HepG2 (cell line): ENCODE measurements around the gene FDXACB1. TPM values are rescaled to one million over a fixed set of nuclear protein-coding genes. Genes with fewer than 3 reads are reported as not detected.

Experiments
- FLYWCH1 ChIP-seq: sonication (generic); formaldehyde crosslinking; IDR thresholded peaks from 2 replicates; pipeline ENCODE4 v1.8.1; 2023; ENCODE audit warnings: mild to moderate bottlenecking, missing genetic modification reagents
- GATA4 ChIP-seq: sonication (generic); IDR thresholded peaks from 2 replicates; pipeline ENCODE4 v1.6.1; 2016; ENCODE audit warnings: antibody characterized with exemption, low read depth, borderline replicate concordance
- HDAC1 ChIP-seq: sonication (generic); formaldehyde crosslinking; IDR thresholded peaks from 2 replicates; pipeline ENCODE4 v1.5.1; 2020; ENCODE audit warnings: mild to moderate bottlenecking, missing genetic modification reagents
- HOXA5 ChIP-seq: sonication (generic); formaldehyde crosslinking; IDR thresholded peaks from 2 replicates; pipeline ENCODE4 v1.4.0; 2020; ENCODE audit warnings: missing genetic modification reagents
- MTA3 ChIP-seq: sonication (generic); formaldehyde crosslinking; IDR thresholded peaks from 2 replicates; pipeline ENCODE4 v1.4.0; 2020; ENCODE audit warnings: missing genetic modification reagents
- POLR2A ChIP-seq, 2 experiments: IDR thresholded peaks; 2 replicates each; pipeline ENCODE4 v1.6.1; 2011; ENCODE audit warnings: low read depth in 2 of 2, low read length in 2 of 2, mild to moderate bottlenecking in 1 of 2, moderate library complexity in 1 of 2; ENCODE audit not compliant: insufficient read depth in 1 of 2
- PTBP1 ChIP-seq: fragments of 200-400 bp; formaldehyde crosslinking; IDR thresholded peaks from 2 replicates; pipeline ENCODE4 v1.6.1; 2018; ENCODE audit warnings: low read length, low read depth; ENCODE audit not compliant: poor library complexity, severe bottlenecking
- REXO4 ChIP-seq: sonication (generic); formaldehyde crosslinking; IDR thresholded peaks from 2 replicates; pipeline ENCODE4 v1.8.0; 2022; ENCODE audit warnings: missing genetic modification reagents, mild to moderate bottlenecking, borderline replicate concordance
- RFX5 ChIP-seq: IDR thresholded peaks from 2 replicates; pipeline ENCODE4 v1.6.1; 2011; ENCODE audit warnings: low read depth, low read length, improper control_type of control experiment
- STAG1 ChIP-seq: sonication (generic); formaldehyde crosslinking; IDR thresholded peaks from 2 replicates; pipeline ENCODE4 v1.4.0; 2020; ENCODE audit warnings: missing genetic modification reagents
- ZNF12 ChIP-seq: sonication (generic); formaldehyde crosslinking; IDR thresholded peaks from 2 replicates; pipeline ENCODE4 v1.5.0; 2020; ENCODE audit warnings: missing genetic modification reagents
- polyA plus RNA-seq, 8 experiments: library from polyadenylated mRNA; depleted of rRNA in 3 of 8; stranded (reverse) in 7 of 8; unstranded in 1 of 8; fragments of >200 nt; fragmentation: Illumina TruSeq in 4 of 8; extraction: Trizol in 4 of 8; gene quantifications; 2 replicates each; pipeline versions ENCODE4 v1.2.1 to v1.2.3, GENCODE V29; 2011 to 2016; ENCODE audit warnings: low read depth in 4 of 8, missing spikeins in 1 of 8, mixed read lengths in 1 of 8; ENCODE audit not compliant: insufficient read depth in 1 of 8
- total RNA-seq, 5 experiments: library from RNA; depleted of rRNA; stranded (reverse); fragments of >200 nt; fragmentation: Illumina TruSeq; extraction: Trizol; gene quantifications; 2 replicates each; pipeline ENCODE4 v1.2.3, GENCODE V29; 2016; ENCODE audit warnings: low read depth in 1 of 5
- TF ChIP-seq, protein P1 (sequence below): sonication (generic); formaldehyde crosslinking; IDR thresholded peaks from 2 replicates; pipeline ENCODE4 v1.4.0; 2020; ENCODE audit warnings: missing genetic modification reagents
- TF ChIP-seq, protein P2 (sequence below): sonication (generic); formaldehyde crosslinking; IDR thresholded peaks from 2 replicates; pipeline ENCODE4 v1.5.1; 2020; ENCODE audit warnings: mild to moderate bottlenecking, missing genetic modification reagents
- TF ChIP-seq, protein P3 (sequence below): sonication (generic); formaldehyde crosslinking; IDR thresholded peaks from 2 replicates; pipeline ENCODE4 v1.4.0; 2020; ENCODE audit warnings: mild to moderate bottlenecking, missing genetic modification reagents
- TF ChIP-seq, protein P4 (sequence below): sonication (generic); formaldehyde crosslinking; IDR thresholded peaks from 2 replicates; pipeline ENCODE4 v1.8.1; 2023; ENCODE audit warnings: missing genetic modification reagents, inconsistent platforms, borderline replicate concordance
- TF ChIP-seq, protein P5 (sequence below): sonication (generic); formaldehyde crosslinking; IDR thresholded peaks from 2 replicates; pipeline ENCODE4 v1.4.0; 2020; ENCODE audit warnings: missing genetic modification reagents, borderline replicate concordance

The FDXACB1 gene
- total and polyA plus RNA-seq, 2 of the 13 experiments (the other 11 are each of a cell fraction or from before 2014, with no cell fraction given), result 1.1 to 3.4 TPM

DNA sequence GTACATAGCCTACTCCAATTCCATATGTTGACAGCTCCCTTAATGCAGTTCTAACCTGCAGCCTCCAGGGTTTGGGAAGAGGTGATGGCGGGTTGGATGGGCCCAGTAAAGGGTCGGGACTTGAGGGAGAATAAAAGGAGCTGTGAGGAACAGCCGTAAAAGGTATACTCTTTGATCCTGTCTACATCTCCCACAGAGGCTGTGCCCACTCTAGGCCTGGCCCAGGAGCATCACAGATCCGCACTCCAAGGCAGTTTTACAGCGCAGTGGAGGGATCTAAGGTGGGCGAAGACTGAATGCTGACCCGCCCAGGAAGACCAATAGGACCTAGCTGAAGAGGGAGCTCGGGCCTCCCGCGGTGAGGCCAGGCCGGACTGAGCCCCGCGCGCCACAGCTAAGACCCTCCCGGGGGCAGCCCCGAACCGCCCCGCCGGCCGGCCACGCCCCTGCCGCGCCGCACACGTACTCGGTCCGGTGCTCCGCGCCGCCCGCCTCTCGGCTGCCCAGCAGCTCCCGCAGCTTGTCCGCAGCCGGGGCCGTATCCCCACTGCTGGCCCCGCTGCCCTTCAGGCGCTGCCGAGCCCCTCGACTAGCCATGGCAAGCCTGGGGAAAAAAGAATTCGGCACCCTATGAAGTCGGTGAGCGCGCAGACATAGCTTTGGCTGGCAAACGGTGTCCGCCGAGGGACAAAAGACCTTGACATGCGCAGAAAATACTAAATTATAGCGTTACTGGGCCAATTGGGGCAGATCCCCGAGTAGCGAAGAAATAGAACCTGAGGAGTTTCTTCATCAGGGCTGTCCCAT lies 7.9 kb downstream of the FDXACB1 start, which contains the start of gene ALG9 (continued):
- TF ChIP-seq, protein P1, sequence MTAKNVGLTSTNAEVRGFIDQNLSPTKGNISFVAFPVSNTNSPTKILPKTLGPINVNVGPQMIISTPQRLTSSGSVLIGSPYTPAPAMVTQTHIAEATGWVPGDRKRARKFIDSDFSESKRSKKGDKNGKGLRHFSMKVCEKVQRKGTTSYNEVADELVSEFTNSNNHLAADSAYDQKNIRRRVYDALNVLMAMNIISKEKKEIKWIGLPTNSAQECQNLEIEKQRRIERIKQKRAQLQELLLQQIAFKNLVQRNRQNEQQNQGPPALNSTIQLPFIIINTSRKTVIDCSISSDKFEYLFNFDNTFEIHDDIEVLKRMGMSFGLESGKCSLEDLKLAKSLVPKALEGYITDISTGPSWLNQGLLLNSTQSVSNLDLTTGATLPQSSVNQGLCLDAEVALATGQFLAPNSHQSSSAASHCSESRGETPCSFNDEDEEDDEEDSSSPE (CRISPR knock-in tag), result peak; percentile 60; the same call in 1 of the 2 replicates
- TF ChIP-seq REXO4 (CRISPR knock-in tag) (no peak), MTA3 (CRISPR knock-in tag) (no peak), PTBP1 (no peak), RFX5 (no peak), GATA4 (peak; percentile 17; the same call in 1 of the 2 replicates), STAG1 (CRISPR knock-in tag) (no peak), HOXA5 (CRISPR knock-in tag) (peak; percentile 34; the same call in 1 of the 2 replicates), ZNF12 (CRISPR knock-in tag) (0 out of 2 replicates have a peak, but pooled peaks have one; percentile 17), FLYWCH1 (CRISPR knock-in tag) (no peak), HDAC1 (peak; percentile 59; the same call in 1 of the 2 replicates), POLR2A (IDR thresholded peaks at IDR 0.05; ENCODE audit: insufficient read depth in 1 of 2, low read depth in 2 of 2, low read length in 2 of 2) (peak; percentile 57 to 62)
- TF ChIP-seq, protein P2, sequence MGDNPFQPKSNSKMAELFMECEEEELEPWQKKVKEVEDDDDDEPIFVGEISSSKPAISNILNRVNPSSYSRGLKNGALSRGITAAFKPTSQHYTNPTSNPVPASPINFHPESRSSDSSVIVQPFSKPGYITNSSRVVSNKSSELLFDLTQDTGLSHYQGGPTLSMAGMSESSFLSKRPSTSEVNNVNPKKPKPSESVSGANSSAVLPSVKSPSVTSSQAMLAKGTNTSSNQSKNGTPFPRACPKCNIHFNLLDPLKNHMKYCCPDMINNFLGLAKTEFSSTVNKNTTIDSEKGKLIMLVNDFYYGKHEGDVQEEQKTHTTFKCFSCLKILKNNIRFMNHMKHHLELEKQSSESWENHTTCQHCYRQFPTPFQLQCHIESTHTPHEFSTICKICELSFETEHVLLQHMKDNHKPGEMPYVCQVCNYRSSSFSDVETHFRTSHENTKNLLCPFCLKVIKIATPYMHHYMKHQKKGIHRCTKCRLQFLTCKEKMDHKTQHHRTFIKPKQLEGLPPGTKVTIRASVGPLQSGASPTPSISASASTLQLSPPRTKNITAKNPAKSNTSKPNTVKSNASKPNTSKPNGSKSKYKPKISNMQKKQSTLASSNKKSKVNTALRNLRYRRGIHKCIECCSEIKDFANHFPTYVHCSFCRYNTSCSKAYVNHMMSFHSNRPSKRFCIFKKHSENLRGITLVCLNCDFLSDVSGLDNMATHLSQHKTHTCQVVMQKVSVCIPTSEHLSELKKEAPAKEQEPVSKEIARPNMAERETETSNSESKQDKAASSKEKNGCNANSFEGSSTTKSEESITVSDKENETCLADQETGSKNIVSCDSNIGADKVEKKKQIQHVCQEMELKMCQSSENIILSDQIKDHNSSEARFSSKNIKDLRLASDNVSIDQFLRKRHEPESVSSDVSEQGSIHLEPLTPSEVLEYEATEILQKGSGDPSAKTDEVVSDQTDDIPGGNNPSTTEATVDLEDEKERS (CRISPR knock-in tag), result peak; percentile 56; the same call in 1 of the 2 replicates
- TF ChIP-seq, protein P3, sequence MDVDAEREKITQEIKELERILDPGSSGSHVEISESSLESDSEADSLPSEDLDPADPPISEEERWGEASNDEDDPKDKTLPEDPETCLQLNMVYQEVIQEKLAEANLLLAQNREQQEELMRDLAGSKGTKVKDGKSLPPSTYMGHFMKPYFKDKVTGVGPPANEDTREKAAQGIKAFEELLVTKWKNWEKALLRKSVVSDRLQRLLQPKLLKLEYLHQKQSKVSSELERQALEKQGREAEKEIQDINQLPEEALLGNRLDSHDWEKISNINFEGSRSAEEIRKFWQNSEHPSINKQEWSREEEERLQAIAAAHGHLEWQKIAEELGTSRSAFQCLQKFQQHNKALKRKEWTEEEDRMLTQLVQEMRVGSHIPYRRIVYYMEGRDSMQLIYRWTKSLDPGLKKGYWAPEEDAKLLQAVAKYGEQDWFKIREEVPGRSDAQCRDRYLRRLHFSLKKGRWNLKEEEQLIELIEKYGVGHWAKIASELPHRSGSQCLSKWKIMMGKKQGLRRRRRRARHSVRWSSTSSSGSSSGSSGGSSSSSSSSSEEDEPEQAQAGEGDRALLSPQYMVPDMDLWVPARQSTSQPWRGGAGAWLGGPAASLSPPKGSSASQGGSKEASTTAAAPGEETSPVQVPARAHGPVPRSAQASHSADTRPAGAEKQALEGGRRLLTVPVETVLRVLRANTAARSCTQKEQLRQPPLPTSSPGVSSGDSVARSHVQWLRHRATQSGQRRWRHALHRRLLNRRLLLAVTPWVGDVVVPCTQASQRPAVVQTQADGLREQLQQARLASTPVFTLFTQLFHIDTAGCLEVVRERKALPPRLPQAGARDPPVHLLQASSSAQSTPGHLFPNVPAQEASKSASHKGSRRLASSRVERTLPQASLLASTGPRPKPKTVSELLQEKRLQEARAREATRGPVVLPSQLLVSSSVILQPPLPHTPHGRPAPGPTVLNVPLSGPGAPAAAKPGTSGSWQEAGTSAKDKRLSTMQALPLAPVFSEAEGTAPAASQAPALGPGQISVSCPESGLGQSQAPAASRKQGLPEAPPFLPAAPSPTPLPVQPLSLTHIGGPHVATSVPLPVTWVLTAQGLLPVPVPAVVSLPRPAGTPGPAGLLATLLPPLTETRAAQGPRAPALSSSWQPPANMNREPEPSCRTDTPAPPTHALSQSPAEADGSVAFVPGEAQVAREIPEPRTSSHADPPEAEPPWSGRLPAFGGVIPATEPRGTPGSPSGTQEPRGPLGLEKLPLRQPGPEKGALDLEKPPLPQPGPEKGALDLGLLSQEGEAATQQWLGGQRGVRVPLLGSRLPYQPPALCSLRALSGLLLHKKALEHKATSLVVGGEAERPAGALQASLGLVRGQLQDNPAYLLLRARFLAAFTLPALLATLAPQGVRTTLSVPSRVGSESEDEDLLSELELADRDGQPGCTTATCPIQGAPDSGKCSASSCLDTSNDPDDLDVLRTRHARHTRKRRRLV (CRISPR knock-in tag), result 0 out of 2 replicates have a peak, but pooled peaks have one; percentile 53
- TF ChIP-seq, protein P4, sequence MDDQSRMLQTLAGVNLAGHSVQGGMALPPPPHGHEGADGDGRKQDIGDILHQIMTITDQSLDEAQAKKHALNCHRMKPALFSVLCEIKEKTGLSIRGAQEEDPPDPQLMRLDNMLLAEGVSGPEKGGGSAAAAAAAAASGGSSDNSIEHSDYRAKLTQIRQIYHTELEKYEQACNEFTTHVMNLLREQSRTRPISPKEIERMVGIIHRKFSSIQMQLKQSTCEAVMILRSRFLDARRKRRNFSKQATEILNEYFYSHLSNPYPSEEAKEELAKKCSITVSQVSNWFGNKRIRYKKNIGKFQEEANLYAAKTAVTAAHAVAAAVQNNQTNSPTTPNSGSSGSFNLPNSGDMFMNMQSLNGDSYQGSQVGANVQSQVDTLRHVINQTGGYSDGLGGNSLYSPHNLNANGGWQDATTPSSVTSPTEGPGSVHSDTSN (CRISPR knock-in tag), result no peak
- TF ChIP-seq, protein P5, sequence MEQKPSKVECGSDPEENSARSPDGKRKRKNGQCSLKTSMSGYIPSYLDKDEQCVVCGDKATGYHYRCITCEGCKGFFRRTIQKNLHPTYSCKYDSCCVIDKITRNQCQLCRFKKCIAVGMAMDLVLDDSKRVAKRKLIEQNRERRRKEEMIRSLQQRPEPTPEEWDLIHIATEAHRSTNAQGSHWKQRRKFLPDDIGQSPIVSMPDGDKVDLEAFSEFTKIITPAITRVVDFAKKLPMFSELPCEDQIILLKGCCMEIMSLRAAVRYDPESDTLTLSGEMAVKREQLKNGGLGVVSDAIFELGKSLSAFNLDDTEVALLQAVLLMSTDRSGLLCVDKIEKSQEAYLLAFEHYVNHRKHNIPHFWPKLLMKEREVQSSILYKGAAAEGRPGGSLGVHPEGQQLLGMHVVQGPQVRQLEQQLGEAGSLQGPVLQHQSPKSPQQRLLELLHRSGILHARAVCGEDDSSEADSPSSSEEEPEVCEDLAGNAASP (CRISPR knock-in tag), result no peak
